ENCODE data around the gene STK32A.

DNA sequence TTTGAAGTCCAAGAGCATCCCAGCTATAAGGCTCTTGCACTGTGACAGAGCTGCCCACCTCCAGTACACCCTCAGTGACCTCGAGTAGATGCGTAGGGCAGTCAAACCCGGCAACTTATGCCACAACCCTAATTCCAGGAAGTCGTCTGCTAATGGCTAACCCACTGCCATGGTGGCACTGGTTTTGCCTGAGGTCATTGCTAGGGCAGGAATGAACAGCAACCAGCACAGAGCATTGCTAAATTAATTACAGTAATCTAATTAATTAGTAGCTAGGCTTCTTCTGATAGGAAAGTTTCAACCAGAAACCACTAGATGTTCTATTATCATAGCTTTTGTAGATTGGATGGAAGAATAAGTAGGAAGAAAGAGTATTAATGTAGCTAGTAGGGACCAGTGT is 152.3 kb downstream of the STK32A start:
- TF ChIP-seq SUZ12 (IDR thresholded peaks at IDR 0.05; ENCODE audit: extremely low read depth, insufficient read depth, insufficient read length) (no peak), YY1 (IDR thresholded peaks at IDR 0.05; ENCODE audit: insufficient read depth, insufficient read length) (no peak), ZNF274 (IDR thresholded peaks at IDR 0.05; ENCODE audit: low read depth, low read length) (no peak)
